ENCODE measurements around the gene FAM174B. TPM values are rescaled to one million over a fixed set of nuclear protein-coding genes. Genes with fewer than 3 reads are reported as not detected.
"Not testable (repeated sequence)": the region's sequence is repeated elsewhere in the genome, so short reads cannot be mapped to it uniquely, and the experiment has no call there.

FAM174B gene
- total RNA-seq, 2 donors from 2014 or later: 6.2 to 7.1 TPM

DNA sequence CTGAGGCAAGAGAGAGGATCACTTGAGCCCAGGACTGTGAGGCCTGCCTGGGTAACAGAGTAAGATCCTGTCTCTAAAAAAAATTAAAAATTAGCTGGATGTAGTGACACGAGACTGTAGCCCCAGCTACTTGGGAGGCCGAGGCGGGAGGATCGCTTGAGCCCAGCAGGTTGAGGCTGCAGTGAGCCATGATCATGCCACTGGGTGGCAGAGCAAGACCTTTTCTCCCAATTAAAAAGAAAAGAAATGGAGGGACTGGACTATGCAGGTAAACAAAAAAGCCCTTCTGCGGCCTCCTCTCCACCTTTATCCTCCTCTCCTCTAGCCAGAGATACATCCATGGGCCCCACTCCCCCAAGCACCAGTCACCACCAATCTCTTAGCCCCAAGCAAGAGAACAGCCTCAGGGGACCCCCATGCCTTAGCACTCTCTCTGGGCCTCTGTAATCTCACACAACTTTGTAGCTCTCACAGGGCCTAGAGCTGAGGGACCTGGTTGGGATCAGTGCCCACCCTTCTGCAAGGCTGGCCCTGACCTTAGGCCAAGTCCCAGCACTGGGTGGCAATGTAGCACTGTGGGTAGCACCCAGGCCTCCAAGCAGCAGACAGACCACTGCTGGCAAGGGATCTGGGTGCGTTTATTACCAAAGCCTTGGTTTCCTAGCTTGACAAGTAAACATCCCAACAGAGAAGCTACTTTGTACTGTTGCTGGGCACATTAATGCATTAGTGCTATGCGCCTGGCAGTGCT, 43.4 kb downstream of the FAM174B start:
- no peaks in the 10 kb centered on the region for H3K27me3 ChIP-seq
- H3K9me3 ChIP-seq: no peaks in the 10 kb centered on the region
- TF ChIP-seq, protein P1, sequence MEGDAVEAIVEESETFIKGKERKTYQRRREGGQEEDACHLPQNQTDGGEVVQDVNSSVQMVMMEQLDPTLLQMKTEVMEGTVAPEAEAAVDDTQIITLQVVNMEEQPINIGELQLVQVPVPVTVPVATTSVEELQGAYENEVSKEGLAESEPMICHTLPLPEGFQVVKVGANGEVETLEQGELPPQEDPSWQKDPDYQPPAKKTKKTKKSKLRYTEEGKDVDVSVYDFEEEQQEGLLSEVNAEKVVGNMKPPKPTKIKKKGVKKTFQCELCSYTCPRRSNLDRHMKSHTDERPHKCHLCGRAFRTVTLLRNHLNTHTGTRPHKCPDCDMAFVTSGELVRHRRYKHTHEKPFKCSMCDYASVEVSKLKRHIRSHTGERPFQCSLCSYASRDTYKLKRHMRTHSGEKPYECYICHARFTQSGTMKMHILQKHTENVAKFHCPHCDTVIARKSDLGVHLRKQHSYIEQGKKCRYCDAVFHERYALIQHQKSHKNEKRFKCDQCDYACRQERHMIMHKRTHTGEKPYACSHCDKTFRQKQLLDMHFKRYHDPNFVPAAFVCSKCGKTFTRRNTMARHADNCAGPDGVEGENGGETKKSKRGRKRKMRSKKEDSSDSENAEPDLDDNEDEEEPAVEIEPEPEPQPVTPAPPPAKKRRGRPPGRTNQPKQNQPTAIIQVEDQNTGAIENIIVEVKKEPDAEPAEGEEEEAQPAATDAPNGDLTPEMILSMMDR (IDR thresholded peaks at IDR 0.05): no peak
- no peak overlapping the region for H3K4me3 ChIP-seq
- no peaks in the 10 kb centered on the region for H3K36me3 ChIP-seq
- no peak overlapping the region for H3K27ac ChIP-seq
- no peak for DNase-seq (ENCODE audit: low spot score)
- peaks cover 2 to 5% of the 10 kb centered on the region in 2 donors for H3K4me1 ChIP-seq

- H3K36me3 ChIP-seq: no peaks in the 10 kb centered on the region
- H3K27ac ChIP-seq: no peak overlapping the region
- TF ChIP-seq, protein P1 (IDR thresholded peaks at IDR 0.05): no peak
- DNase-seq (ENCODE audit: low spot score): no peak
- no peaks in the 10 kb centered on the region for H3K27me3 ChIP-seq
- H3K4me3 ChIP-seq: no peak overlapping the region
- H3K4me1 ChIP-seq: no peaks in the 10 kb centered on the region
- H3K9me3 ChIP-seq: no peaks in the 10 kb centered on the region
Observed at GRCh38 chr15:92611150-92611549, 44.4 kb downstream of the FAM174B start.

DNA sequence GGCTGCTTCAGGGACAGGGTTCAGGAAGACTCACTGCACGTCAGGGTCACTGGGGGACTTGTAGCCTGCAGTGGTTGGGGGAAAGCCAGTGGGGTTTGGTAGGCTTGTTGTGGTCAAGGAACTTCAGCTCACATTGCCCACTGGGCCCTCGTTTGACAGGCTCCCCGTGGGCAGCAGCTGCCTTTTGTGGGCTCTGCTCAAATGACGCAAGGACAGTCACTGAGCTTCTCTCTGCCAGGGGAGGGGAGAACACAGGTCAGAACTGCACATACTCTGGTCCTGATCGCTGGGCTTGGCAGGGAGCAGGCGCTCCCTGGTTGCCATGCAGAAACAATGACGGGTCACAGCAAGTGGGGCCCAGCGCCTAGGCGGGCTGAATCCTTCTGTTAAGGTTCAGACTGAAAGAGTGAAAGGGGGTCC, 45.5 kb downstream of the FAM174B start:
- H3K4me1 ChIP-seq: no peaks in the 10 kb centered on the region
- H3K27ac ChIP-seq: no peak overlapping the region
- H3K9me3 ChIP-seq: no peaks in the 10 kb centered on the region
- no peaks in the 10 kb centered on the region for H3K27me3 ChIP-seq
- TF ChIP-seq, protein P1 (IDR thresholded peaks at IDR 0.05): no peak
- no peak for DNase-seq (ENCODE audit: low spot score)
- H3K36me3 ChIP-seq: no peaks in the 10 kb centered on the region
- no peak overlapping the region for H3K4me3 ChIP-seq

GRCh38 chr15:92608866-92609700, 46.5 kb downstream of the FAM174B start:
- Histone ChIP-seq H3K36me3 (no peaks in the 10 kb centered on the region), H3K9me3 (no peaks in the 10 kb centered on the region), H3K27ac (no peak overlapping the region), H3K4me1 (no peaks in the 10 kb centered on the region), H3K27me3 (no peaks in the 10 kb centered on the region), H3K4me3 (no peak overlapping the region)
- TF ChIP-seq, protein P1 (IDR thresholded peaks at IDR 0.05): no peak
- no peak for DNase-seq (ENCODE audit: low spot score)

DNA sequence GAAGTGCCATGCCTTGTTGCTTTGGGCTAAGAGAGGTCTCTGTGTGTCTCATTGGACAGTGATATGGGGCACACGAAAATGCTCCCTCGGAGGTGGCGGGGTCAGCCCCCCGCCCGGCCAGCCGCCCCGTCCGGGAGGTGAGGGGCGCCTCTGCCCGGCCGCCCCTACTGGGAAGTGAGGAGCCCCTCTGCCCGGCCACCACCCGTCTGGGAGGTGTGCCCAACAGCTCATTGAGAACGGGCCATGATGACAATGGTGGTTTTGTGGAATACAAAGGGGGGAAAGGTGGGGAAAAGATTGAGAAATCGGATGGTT, 48.8 kb downstream of the FAM174B start:
- not testable (repeated sequence) for H3K36me3 ChIP-seq; DNase-seq (ENCODE audit: low spot score); H3K4me3 ChIP-seq; H3K27ac ChIP-seq; H3K27me3 ChIP-seq; H3K9me3 ChIP-seq; H3K4me1 ChIP-seq

- no peak overlapping the region for H3K4me3 ChIP-seq
- TF ChIP-seq, protein P1 (IDR thresholded peaks at IDR 0.05): no peak
- H3K4me1 ChIP-seq: no peaks in the 10 kb centered on the region
- H3K27me3 ChIP-seq: no peaks in the 10 kb centered on the region
- no peak overlapping the region for H3K27ac ChIP-seq
- H3K9me3 ChIP-seq: no peaks in the 10 kb centered on the region
- DNase-seq (ENCODE audit: low spot score): no peak
- H3K36me3 ChIP-seq: no peaks in the 10 kb centered on the region
Observed at GRCh38 chr15:92606126-92606835, 49.3 kb downstream of the FAM174B start.
